SK-N-SH treated with all-trans-retinoic acid at 6 μM for 48 hours (cell line): ENCODE data around the gene MAST3.

Source experiments
- RARB ChIP-seq: fragments of 250-450 bp; sonication (Bioruptor Pico); IDR thresholded peaks from 2 replicates; pipeline ENCODE4 v1.8.0; 2021; ENCODE audit warnings: mild to moderate bottlenecking, moderate library complexity
- ZNF70 ChIP-seq: fragments of 450-650 bp; formaldehyde crosslinking; IDR thresholded peaks from 2 replicates; pipeline ENCODE4 v1.5.0; 2020; ENCODE audit warnings: mild to moderate bottlenecking, moderate library complexity

- TF ChIP-seq RARB (CRISPR knock-in tag) (no peak), ZNF70 (CRISPR knock-in tag) (no peak)
Measured at GRCh38 chr19:18049385-18049784, 48.2 kb upstream of the MAST3 start.
